NCI-H748 (cell line): ENCODE data around the gene VTI1A.
"Not testable (repeated sequence)": the region's sequence is repeated elsewhere in the genome, so short reads cannot be mapped to it uniquely, and the experiment has no call there.

Experiments used
- DNase-seq: peaks from one replicate; lab custom pipeline; 2025; ENCODE audit not compliant: unreplicated experiment; lab: John Stamatoyannopoulos, UW

The VTI1A gene

GRCh38 chr10:112716076-112716475, 269.1 kb downstream of the VTI1A start:
- no peak for DNase-seq

- DNase-seq, result no peak
Measured at GRCh38 chr10:112716924-112717413, 270.0 kb downstream of the VTI1A start.

GRCh38 chr10:112720178-112720577, 273.2 kb downstream of the VTI1A start:
- no peak for DNase-seq

- DNase-seq, result peak; percentile 40
Measured at GRCh38 chr10:112721080-112721698, 274.2 kb downstream of the VTI1A start.

- DNase-seq, result no peak
Measured at GRCh38 chr10:112722758-112723157, 275.7 kb downstream of the VTI1A start.

- DNase-seq, result no peak
Measured at GRCh38 chr10:112723876-112724275, 276.9 kb downstream of the VTI1A start.

GRCh38 chr10:112724404-112724991, 277.5 kb downstream of the VTI1A start:
- DNase-seq, result no peak

- DNase-seq, result no peak
Measured at GRCh38 chr10:112728118-112728883, 281.3 kb downstream of the VTI1A start.

- no peak for DNase-seq
Measured at GRCh38 chr10:112728997-112729396, 282.0 kb downstream of the VTI1A start.

- not testable (repeated sequence) for DNase-seq
Measured at GRCh38 chr10:112731450-112731849, 284.4 kb downstream of the VTI1A start.

GRCh38 chr10:112732277-112732921, 285.4 kb downstream of the VTI1A start:
- DNase-seq, result no peak

GRCh38 chr10:112735041-112735695, 288.2 kb downstream of the VTI1A start:
- DNase-seq, result no peak

GRCh38 chr10:112738606-112739591, 291.9 kb downstream of the VTI1A start:
- no peak for DNase-seq

- DNase-seq, result no peak
Measured at GRCh38 chr10:112739592-112740353, 292.8 kb downstream of the VTI1A start.

GRCh38 chr10:112741830-112742402, 294.9 kb downstream of the VTI1A start:
- peak; percentile 21 for DNase-seq

GRCh38 chr10:112744181-112745096, 297.4 kb downstream of the VTI1A start:
- DNase-seq, result no peak

- DNase-seq, result no peak
Measured at GRCh38 chr10:112746329-112746728, 299.3 kb downstream of the VTI1A start.
